Measurements from ENCODE around the gene PRR35.

The PRR35 gene

DNA sequence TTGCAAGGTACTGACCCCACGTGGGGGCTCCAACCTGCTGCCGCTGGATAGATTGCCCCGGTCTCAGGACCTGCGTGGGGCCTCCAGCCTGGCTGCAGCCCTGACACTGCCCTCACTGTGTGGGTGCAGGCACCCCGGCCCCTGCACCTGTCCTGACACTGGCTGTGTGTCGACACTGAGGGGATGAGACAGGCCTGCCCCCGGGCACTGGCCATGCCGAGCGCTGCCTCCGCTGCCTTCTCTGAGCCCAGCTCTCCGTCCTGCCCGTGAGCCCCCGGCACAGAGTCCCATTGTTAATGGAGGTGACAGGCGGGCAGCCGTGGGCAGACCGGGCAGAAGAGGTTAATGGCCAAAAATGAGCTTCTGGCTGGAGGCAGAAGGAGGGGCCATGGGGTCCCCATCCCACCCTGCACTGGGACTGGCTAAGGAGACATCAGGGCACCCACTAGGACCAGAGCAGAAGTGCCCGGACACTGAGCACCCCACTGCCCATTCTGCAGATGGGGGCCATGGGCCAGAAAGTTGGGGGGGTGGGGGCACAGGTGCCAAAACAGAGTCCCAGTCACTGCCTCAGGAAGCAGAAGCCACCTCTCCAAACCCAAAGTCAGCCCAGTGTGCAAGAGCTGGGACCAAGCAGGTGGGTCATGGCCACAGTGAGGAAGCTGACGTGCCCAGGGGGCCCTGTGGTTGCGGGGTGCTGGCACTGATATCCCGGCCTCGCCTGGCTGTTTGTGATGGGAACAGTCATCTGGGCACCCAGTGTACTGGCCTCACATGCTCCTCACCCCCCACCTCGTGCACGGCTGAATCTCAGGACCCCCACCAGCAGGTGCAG lies 2.5 kb upstream of the PRR35 start:
- H3K4me3 ChIP-seq (replicated peaks; ENCODE audit: low read depth, low read length), result no peak overlapping the region
- no peak for DNase-seq (ENCODE audit: low read depth)
- TF ChIP-seq, protein P1, sequence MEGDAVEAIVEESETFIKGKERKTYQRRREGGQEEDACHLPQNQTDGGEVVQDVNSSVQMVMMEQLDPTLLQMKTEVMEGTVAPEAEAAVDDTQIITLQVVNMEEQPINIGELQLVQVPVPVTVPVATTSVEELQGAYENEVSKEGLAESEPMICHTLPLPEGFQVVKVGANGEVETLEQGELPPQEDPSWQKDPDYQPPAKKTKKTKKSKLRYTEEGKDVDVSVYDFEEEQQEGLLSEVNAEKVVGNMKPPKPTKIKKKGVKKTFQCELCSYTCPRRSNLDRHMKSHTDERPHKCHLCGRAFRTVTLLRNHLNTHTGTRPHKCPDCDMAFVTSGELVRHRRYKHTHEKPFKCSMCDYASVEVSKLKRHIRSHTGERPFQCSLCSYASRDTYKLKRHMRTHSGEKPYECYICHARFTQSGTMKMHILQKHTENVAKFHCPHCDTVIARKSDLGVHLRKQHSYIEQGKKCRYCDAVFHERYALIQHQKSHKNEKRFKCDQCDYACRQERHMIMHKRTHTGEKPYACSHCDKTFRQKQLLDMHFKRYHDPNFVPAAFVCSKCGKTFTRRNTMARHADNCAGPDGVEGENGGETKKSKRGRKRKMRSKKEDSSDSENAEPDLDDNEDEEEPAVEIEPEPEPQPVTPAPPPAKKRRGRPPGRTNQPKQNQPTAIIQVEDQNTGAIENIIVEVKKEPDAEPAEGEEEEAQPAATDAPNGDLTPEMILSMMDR (IDR thresholded peaks at IDR 0.05; ENCODE audit: low read length, missing control alignments), result no peak

DNA sequence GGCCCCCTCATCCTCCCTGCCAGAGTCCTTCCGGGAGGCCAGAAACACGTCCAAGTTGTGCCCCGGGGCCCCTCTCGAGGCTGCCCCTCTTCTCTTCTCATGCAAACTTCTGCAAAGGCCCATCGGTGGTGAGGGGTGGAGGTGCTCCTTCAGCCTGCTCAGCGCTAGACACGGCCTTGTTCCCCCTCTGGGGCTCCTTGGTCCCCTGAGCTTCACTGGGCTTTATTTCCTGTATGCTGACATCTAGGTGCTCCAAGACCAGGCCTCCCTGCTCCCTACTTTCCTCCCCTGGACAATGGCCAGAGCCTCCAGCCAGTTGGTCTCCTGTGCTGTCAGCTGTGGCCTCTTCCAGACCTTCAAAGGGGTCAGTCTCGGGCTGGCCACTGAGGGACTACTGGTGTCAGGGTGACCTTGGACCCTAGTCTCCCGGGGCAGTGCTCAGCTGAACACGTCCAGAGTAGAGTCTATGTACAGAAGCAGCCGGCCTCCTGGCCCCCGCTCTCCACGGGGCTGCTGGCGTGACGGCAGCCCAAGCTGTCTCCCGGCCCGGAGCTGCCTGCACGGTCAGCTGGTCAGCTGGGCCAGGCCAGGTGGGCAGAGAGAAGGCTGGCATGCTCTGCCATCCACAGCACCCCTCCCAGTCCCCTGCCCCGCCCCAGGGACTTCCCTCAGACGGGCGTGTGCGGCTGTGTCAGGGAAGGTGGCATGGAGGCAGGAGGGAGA lies 1.7 kb upstream of the PRR35 start:
- DNase-seq (ENCODE audit: low read depth), result no peak
- TF ChIP-seq, protein P1 (IDR thresholded peaks at IDR 0.05; ENCODE audit: low read length, missing control alignments), result no peak
- no peak overlapping the region for H3K4me3 ChIP-seq (replicated peaks; ENCODE audit: low read depth, low read length)

DNA sequence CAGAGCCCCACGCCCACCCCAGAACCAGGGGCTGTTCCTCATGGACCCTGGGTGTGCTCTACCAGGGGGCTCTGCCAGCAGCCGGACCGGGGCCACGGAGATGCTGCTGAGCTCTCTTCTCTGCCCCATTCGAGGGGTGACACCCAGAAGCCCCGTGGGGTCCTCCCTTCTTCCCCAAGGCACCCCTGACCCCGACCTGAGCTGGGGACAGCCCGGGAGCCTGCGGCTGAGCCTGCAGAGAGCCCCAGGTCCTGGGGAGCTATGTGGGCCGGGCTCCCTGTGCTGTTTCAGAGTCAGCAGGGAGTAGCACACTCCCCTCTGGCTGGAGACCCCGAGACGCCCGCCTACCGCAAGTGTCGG lies 1.2 kb upstream of the PRR35 start:
- no peak for DNase-seq (ENCODE audit: low read depth)
- H3K4me3 ChIP-seq (replicated peaks; ENCODE audit: low read depth, low read length), result no peak overlapping the region
- TF ChIP-seq, protein P1 (IDR thresholded peaks at IDR 0.05; ENCODE audit: low read length, missing control alignments), result no peak

DNA sequence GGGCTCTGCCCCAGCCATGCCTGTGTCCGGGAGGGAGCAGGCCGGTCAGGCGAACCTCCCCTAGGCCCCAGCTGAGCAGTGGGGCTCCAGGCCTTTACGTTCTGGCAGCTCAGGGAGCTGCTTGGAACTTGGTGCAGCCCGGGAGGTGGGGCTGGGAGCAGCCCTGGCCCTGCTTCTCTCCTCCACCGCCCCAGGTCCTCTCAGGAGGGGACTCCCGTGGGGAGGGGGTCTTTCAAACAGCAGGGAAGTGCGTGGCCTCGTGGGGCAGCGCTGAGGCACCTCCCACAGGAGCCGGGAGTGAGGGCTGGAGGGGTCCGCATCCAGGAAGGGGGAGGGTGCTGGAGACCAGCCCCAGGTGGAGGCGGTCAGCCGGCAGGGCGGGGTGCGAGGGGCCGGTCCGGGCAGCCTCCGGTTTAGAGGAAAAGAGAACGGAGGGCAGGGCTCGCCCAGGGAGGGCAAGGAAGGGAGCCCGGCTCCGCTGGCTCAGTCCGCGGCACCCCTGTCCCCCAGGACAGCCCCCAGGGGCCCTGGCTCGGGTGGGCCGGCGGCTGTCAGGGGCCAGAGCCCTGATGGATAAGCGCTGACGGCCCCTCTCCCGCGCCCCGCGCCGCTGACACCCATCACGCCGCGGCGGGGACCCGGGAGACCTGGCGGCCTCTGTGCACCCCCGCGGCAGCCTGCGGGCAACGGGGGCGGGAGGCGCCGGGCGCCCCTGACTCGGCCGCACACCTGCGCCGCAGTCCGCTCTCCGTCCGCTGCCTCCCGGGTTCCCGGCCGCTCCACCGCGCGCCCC lies 587 bp upstream of the PRR35 start:
- no peak for DNase-seq (ENCODE audit: low read depth)
- no peak overlapping the region for H3K4me3 ChIP-seq (replicated peaks; ENCODE audit: low read depth, low read length)
- TF ChIP-seq, protein P1 (IDR thresholded peaks at IDR 0.05; ENCODE audit: low read length, missing control alignments), result no peak

DNA sequence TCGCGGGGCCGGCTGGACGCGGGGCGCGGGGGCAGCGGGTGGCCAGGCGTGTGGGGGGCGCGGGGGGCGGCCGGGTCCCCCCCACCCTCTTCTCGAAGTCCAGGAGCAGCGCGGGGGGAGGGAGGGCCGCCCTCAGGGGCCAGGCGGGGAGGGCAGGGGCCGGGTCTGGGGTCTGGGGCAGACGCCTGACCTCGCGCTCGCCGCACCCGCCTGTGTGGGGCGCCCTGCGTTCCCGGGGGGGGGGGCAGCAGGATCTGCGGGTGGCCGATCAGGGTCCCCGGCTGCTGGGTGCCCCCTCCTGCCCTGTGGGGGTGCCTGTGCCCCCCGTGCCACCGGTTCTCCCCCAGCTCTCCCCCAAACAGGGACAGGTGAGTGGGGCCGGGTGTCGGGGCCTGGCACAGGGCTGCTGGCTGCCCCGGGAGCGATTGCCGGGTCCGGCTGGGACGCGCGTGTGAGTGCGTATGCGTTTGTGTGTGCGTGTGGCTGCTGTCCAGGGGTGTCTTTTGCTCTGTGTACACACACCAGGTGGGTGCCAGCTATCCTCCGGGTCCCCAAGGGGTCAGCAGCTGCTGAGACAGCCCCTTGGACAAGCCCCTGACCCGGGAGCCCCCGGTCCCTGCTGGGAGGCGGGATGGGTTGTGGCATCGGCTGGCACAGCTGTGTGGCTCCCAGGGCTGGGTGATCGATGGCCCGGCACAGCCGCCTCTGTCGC lies 663 bp downstream of the PRR35 start:
- no peak overlapping the region for H3K4me3 ChIP-seq (replicated peaks; ENCODE audit: low read depth, low read length)
- TF ChIP-seq, protein P1 (IDR thresholded peaks at IDR 0.05; ENCODE audit: low read length, missing control alignments), result no peak
- DNase-seq (ENCODE audit: low read depth), result no peak

DNA sequence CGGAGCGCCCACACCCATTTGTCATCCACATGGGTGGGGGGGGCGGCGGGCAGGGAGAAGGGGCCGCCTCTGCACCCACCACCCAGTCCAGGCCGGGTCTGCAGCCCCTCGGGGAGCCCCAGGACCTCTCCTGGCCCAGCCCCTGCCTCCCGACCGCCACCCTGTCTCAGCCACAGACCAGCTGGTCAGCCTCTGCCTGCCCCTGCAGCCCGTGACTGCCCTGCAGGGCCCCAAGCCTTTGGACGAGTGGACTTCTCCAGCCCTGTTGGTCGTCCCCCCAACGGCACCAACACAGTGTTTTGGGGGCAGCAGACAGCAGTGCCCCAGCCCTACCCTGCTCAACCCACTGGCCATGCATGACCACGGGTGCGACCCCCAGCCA lies 1.2 kb downstream of the PRR35 start:
- TF ChIP-seq, protein P1 (IDR thresholded peaks at IDR 0.05; ENCODE audit: low read length, missing control alignments), result no peak
- DNase-seq (ENCODE audit: low read depth), result no peak
- no peak overlapping the region for H3K4me3 ChIP-seq (replicated peaks; ENCODE audit: low read depth, low read length)
